Measurements from ENCODE around the gene ZDHHC21.

The ZDHHC21 gene

DNA sequence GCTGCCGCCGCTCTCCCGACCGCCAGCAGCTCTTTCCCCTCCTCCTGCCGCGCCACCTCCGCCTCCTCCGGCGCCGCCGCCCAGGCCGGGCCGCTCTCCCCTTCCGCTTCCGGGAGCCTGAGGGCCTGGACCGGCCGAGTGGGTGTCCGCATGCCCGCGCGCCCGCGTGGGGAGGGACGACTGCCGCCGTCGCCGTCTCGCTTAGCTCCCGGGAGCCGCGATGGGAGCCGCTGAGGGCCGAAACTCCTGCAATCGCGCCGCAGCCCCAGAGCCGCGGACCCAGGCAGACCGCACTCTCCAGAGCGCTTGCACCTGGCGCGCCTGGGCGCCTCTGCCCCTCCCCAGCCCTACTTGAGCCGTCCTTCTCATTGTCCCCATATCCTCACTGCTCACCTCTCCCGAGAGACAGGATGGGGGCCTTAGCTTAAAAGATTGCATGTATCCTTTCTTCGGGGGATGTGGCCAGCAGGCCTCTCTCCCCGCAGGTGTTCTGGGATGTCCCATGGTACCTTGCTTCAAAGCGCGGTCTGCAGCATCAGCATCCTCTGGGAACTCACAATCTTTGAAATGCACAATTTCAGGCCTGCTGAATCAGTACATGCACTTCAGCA, at the start of gene ZDHHC21:
Gene ZDHHC21, minus strand, starts transcription at position 182 of the 611 bp plus-strand sequence. CDS start 19,092 bp downstream, outside the sequence.
- DNase-seq (ENCODE audit: low read depth in 2 of 2) = peak; percentile 14 to 61

DNA sequence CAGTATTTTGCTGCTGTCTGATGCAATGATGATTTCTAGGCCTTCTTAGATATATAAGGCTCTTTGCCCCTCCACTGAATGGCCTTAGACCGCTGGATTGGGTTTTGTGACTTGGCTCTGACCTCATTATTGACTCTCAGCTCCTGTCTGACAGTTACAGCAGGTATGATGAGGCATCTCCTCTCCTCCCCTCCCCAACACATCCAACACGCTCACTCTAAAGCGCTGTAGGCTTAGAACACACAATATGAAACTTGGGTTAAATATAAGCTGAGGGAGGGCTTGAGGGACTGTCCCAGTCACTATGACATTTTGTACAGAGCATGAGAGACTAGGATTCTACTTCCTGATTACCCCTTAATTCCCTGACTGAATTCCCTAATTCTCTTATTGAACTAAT, 48.1 kb upstream of the ZDHHC21 start:
- no peak for DNase-seq (ENCODE audit: low read depth in 2 of 2)

- DNase-seq (ENCODE audit: low read depth in 2 of 2) = no peak
Measured at GRCh38 chr9:14733133-14733532, 39.9 kb upstream of the ZDHHC21 start.

- no peak for DNase-seq (ENCODE audit: low read depth in 2 of 2)
Measured at GRCh38 chr9:14731294-14731981, 38.2 kb upstream of the ZDHHC21 start.

- DNase-seq (ENCODE audit: low read depth in 2 of 2) = no peak
Measured at GRCh38 chr9:14730461-14730898, 37.2 kb upstream of the ZDHHC21 start.

- no peak for DNase-seq (ENCODE audit: low read depth in 2 of 2)
Measured at GRCh38 chr9:14723301-14723700, 30.1 kb upstream of the ZDHHC21 start.

- no peak for DNase-seq (ENCODE audit: low read depth in 2 of 2)
Measured at GRCh38 chr9:14722391-14723035, 29.3 kb upstream of the ZDHHC21 start, which contains the start of gene CER1. Gene CER1, minus strand, starts transcription at chr9:14722733. Its CDS starts 61 bp downstream, at chr9:14722672.

DNA sequence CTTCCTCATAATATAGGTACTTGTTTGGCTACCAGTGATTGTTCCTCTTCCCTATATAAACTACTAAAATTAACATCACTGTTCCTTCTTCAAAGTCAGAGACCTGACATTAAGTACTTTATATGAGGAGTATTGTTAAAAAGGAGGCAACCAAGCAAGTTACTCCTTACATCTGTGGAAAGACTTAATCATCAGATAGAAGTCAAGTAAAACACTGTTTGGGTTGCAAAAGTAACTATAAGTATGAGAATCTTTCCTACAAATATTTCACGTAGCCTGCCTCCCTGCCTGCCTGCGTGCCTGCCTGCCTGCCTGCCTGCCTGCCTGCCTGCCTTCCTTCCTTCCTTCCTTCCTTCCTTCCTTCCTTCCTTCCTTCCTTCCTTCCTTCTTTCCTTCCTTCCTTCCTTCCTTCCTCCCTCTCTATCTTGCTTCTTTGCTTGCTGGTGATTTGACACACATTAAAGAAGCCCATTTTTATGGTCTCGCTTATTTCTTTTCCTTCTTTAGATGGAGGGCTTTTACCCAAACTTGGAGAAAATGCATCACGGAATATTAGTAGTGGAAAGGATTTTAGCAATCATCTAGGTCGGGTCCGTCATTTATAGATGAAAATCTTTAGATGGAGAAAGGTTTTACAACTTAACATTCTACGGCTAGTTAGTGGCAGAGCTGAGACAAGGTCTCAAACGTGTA, 26.1 kb upstream of the ZDHHC21 start:
- no peak for DNase-seq (ENCODE audit: low read depth in 2 of 2)

DNA sequence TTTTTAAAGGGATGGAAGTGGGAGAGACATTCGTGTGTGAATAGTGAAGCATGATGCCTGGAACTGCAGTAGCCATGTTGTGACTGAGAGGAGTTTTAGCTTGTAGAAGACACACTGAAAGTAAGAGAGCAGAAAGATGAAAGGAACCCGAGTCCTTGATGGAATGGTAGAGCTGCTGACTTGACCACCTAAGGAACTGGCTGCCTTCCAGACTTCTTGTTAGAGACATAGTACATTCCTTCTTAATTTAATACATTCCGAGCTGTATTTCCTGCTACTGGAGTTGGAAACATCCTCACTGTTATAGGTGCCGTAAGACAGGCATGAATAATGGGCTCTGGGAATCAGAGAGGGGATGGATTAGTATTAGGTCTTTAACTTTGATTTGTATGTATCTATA, 21.9 kb upstream of the ZDHHC21 start:
- no peak for DNase-seq (ENCODE audit: low read depth in 2 of 2)

DNA sequence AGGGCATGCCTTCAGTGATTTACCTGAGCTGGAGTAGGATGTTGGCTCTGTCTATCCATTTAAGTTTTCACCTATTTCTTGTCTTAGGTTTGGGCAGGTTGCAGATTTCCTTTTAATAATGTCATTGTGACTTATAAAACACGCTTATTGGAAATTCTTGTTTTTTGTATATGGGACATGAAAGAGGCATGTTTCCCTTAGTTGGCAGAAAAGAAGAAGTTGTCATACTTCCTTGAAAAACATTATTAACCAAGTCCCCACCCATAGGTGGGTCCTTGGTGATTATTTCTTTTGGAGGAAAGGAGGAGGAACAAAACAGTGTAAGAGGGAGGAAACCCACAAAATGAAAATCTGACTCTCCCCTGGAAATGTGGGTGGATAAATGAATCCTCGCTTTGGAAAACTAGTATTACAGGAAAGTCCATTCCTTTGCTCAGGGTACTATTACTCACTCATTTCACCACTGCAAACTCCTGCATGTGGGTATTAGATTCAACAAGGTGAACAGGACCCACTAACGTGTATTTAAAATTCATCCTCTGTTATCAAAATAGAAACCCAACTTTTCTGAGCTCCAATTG, 20.0 kb upstream of the ZDHHC21 start:
- DNase-seq (ENCODE audit: low read depth in 2 of 2) = no peak

- no peak for DNase-seq (ENCODE audit: low read depth in 2 of 2)
Measured at GRCh38 chr9:14710804-14711203, 17.6 kb upstream of the ZDHHC21 start.

DNA sequence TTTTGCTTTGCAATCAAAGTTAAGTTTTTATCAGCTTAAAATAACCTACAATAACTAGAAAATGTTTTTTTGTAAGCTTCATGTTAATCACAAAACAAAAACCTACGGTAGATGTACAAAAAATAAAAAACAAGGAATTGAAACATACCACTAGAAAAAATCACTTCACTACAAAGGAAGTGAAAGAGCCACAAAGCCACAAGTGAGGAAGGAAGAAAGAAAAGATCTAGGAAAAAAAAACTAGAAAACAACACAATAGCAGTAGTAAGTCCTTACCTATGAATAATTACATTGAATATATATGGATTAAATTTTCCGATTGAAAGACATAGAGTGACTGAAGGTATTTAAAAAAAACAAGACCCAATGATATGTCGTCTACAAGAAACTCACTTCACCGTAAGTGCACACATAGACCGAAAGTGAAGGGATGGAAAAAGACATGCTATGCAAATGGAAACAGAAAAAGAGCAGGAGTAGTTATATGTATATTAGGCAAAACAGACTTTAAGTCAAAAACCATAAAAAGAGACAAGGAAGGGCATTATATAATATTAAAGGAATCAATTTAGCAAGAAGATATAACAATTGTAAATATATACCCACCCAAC, 13.4 kb upstream of the ZDHHC21 start:
- no peak for DNase-seq (ENCODE audit: low read depth in 2 of 2)

DNA sequence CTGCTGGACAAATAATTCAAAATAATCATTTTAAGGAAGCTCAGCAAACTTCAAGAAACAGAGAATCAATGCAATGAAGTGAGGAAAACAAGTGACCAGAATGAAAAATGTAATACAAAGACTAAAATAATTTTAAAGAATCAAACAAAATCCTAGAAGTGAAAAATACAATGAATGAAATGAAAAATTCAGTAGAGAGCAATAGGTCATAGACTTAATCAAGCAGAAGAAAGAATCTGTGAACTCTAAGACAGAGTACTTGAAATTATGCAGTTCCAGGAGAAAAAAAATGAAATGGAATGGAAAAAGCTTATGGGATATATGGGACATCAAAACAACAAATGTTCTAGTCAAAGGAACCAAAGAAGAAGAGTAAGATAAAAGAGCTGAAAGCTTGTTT, 11.8 kb upstream of the ZDHHC21 start:
- DNase-seq (ENCODE audit: low read depth in 2 of 2) = no peak

- DNase-seq (ENCODE audit: low read depth in 2 of 2) = no peak
Measured at GRCh38 chr9:14704281-14704680, 11.0 kb upstream of the ZDHHC21 start.

GRCh38 chr9:14702200-14702720, 9.0 kb upstream of the ZDHHC21 start:
- no peak for DNase-seq (ENCODE audit: low read depth in 2 of 2)

DNA sequence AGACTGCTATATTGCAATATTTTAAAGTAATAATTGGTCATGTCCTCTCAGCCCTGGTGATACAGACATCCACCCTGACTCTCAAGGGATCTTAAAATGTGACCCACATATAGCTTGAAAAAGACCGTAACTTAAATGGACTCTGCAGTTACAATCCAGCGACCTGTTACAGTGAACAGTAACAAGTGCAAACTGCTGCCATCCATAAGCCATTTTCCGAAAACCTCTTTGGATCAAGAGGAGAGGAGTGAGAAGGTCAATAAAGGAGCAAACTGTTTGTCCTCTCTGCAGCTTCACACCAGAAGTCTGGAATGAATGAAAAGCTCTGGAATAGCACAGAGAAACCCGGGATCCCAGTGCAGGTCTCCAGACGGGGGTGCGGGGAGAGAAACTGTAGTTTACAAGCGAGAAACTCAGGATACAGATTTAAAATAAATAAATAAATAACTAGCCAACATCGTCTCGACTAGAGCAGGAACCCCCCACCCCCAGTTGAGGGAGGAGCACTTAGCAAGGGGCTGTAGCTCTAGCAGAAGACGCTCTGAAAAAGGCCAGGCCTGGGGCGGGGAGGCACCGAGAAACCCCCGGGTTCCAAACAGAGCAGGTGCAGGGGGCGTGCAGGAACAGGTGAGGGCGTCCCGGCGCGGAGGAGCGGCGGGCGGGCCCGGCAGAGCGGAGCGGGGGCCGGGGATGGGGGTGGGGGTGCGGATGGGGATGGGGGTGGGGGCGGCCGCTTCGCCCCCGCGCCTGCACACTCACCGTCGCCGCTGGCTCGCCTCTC, 572 bp downstream of the ZDHHC21 start:
- DNase-seq (ENCODE audit: low read depth in 2 of 2) = peak in 1 of 2 donors; percentile 15

DNA sequence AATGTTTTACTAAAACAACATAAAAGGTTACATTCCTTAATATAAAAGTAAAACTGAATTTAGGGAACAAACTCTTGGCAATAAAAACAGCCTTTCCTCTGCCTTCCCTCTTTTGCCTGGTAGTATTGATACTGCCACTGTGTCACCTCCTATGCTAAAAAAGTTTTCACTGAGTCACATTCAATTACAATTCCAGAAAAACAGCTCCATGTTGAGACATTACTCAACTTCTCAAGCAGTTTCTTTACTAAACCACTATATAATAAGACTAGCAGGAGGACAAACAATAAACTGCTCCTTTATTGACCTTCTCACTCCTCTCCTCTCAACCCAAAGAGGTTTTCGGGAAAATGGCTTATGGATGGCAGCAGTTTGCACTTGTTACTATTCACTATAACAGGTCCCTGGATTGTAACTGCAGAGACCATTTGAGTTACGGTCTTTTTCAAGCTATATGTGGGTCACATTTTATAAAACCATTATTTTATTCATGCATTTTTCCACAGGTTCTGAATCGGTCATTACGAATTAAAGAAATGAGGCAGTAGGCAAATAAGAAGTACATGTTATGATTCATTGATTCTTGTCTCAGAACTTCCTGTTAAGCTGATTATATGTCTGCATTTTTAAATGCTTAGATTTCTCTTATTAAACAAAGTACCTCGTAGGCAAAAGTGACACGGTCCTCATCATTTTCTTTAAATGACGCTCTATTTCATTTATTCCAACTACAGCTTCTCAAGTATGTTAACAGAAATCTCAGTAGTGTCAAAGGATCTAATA, 2.1 kb downstream of the ZDHHC21 start:
- DNase-seq (ENCODE audit: low read depth in 2 of 2) = no peak

- no peak for DNase-seq (ENCODE audit: low read depth in 2 of 2)
Measured at GRCh38 chr9:14687042-14687719, 6.1 kb downstream of the ZDHHC21 start.

DNA sequence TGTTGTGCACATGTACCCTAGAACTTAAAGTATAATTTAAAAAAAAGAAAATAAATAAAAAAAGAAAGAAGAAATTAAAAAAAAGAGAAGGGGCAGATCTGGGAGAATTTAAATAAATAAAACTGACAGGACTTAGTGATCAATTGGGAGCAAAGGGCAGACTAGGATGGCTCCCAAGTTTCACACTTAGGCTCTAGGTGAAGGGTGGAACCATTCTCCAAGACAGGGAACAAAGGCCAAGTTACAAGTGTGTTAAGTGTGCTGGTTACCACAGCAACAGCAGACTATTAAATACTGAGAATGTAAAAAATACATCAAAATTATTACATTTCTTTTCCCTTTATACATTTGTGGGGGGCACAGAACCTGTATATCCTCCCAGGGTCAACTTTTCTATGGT, 7.1 kb downstream of the ZDHHC21 start:
- no peak for DNase-seq (ENCODE audit: low read depth in 2 of 2)
